Astrocyte of the spinal cord (primary cell): Measurements from ENCODE around the gene CCDC178.
"Not testable (repeated sequence)": the region's sequence is repeated elsewhere in the genome, so short reads cannot be mapped to it uniquely, and the experiment has no call there.

Source experiments
- DNase-seq: peaks from one replicate; pipeline ENCODE4 v3.0.0; 2011; ENCODE audit warnings: low read depth, low spot score
- H3K4me3 ChIP-seq: 2 replicates; pipeline ENCODE4 v1.5.1; 2011; ENCODE audit warnings: low read depth, mild to moderate bottlenecking, low read length, moderate library complexity
- CTCF ChIP-seq: IDR thresholded peaks from 2 replicates; pipeline ENCODE4 v1.5.1; 2012; ENCODE audit warnings: low read depth, mild to moderate bottlenecking, low read length, inconsistent platforms
- in situ Hi-C: cut with HindIII; loops from 2 replicates; pipeline ENCODE4 v1.10.0; 2017; ENCODE audit warnings: low sequenced_read_pairs

Gene CCDC178

GRCh38 chr18:33356735-33357134, 83.8 kb downstream of the CCDC178 start:
- DNase-seq = no peak
- TF ChIP-seq CTCF = no peak
- H3K4me3 ChIP-seq = no peak overlapping the region
- in situ Hi-C loops = no loop called here

GRCh38 chr18:33355756-33356155, 84.8 kb downstream of the CCDC178 start:
- DNase-seq = no peak
- in situ Hi-C loops = no loop called here
- no peak overlapping the region for H3K4me3 ChIP-seq
- TF ChIP-seq CTCF = no peak

- DNase-seq = no peak
- TF ChIP-seq CTCF = no peak
- no peak overlapping the region for H3K4me3 ChIP-seq
- in situ Hi-C loops = no loop called here
Measured at GRCh38 chr18:33355263-33355662, 85.3 kb downstream of the CCDC178 start.

- in situ Hi-C loops = no loop called here
- DNase-seq = no peak
- TF ChIP-seq CTCF = no peak
- H3K4me3 ChIP-seq = no peak overlapping the region
Measured at GRCh38 chr18:33350256-33350655, 90.3 kb downstream of the CCDC178 start.

- DNase-seq, in situ Hi-C loops, H3K4me3 ChIP-seq: not testable (repeated sequence)
Measured at GRCh38 chr18:33339733-33340132, 100.8 kb downstream of the CCDC178 start.

- no peak for DNase-seq
- H3K4me3 ChIP-seq = no peak overlapping the region
- in situ Hi-C loops = no loop called here
- no peak for TF ChIP-seq CTCF
Measured at GRCh38 chr18:33334781-33335180, 105.7 kb downstream of the CCDC178 start.

GRCh38 chr18:33330711-33331110, 109.8 kb downstream of the CCDC178 start:
- in situ Hi-C loops = no loop called here
- no peak overlapping the region for H3K4me3 ChIP-seq
- no peak for DNase-seq
- no peak for TF ChIP-seq CTCF
